Measurements from ENCODE around the gene SLC1A5. TPM values are rescaled to one million over a fixed set of nuclear protein-coding genes. Genes with fewer than 3 reads are reported as not detected.

SLC1A5 gene
- total RNA-seq, 4 donors from 2014 or later = 19.8 to 104 (median 91.4) TPM

GRCh38 chr19:46746281-46747057 is 41.9 kb downstream of the SLC1A5 start, which contains the start of gene STRN4:
Gene STRN4, minus strand, starts transcription at chr19:46746450. Its CDS starts 20 bp downstream, at chr19:46746430.
- peaks cover 11 to 34% (median 19%) of the 10 kb centered on the region in 4 donors for H3K4me1 ChIP-seq
- H3K27ac ChIP-seq = peak within 1 kb of the TSS; percentile 88 to 96 (median 94)
- in situ Hi-C loops (cut with MboI; ENCODE audit: low pct_ligation_motif_present in 1 of 4, low pct_unique_long_range_greater_than_20kb in 1 of 4, low sequenced_read_pairs in 3 of 4) (no loop called here), intact Hi-C loops (cut with DNase I; ENCODE audit: low total_unique reads) (loop anchor here (5.0 kb wide), 2 partner anchors 44 to 144 kb away; partner anchors contain the start of gene CALM3)
- WGBS, 2 donors (ENCODE audit: low coverage in 1 of 2) = 2% methylated on average over 31 of the region's 74 CpGs; no CpG with 5 or more reads in 1 of the 2 donors
- TF ChIP-seq CTCF (IDR thresholded peaks at IDR 0.05) (no peak), POLR2AphosphoS5 (IDR thresholded peaks at IDR 0.05) (no peak), POLR2A (IDR thresholded peaks at IDR 0.05) (no peak), EP300 (IDR thresholded peaks at IDR 0.05; ENCODE audit: low read depth) (no peak)
- H3K9me3 ChIP-seq = no peaks in the 10 kb centered on the region
- H3K36me3 ChIP-seq = no peaks in the 10 kb centered on the region
- H3K4me3 ChIP-seq = peak within 1 kb of the TSS; percentile 92 to 100 (median 96)
- peak; percentile 57 for DNase-seq
- H3K27me3 ChIP-seq = no peaks in the 10 kb centered on the region

GRCh38 chr19:46745521-46746280 is 42.7 kb downstream of the SLC1A5 start, which contains the start of gene FKRP:
Gene FKRP, plus strand, starts transcription at chr19:46746057. Its CDS starts 9,394 bp downstream, at chr19:46755451.
- no peaks in the 10 kb centered on the region for H3K27me3 ChIP-seq
- DNase-seq = no peak
- no peaks in the 10 kb centered on the region for H3K36me3 ChIP-seq
- WGBS, 2 donors (ENCODE audit: low coverage in 1 of 2) = 1% methylated on average over 53 of the region's 68 CpGs; no CpG with 5 or more reads in 1 of the 2 donors
- peak within 1 kb of the TSS; percentile 88 to 96 (median 94) for H3K27ac ChIP-seq
- TF ChIP-seq CTCF (IDR thresholded peaks at IDR 0.05) (no peak), POLR2A (IDR thresholded peaks at IDR 0.05) (no peak), POLR2AphosphoS5 (IDR thresholded peaks at IDR 0.05) (no peak), EP300 (IDR thresholded peaks at IDR 0.05; ENCODE audit: low read depth) (no peak)
- H3K9me3 ChIP-seq = no peaks in the 10 kb centered on the region
- in situ Hi-C loops (cut with MboI; ENCODE audit: low pct_ligation_motif_present in 1 of 4, low pct_unique_long_range_greater_than_20kb in 1 of 4, low sequenced_read_pairs in 3 of 4) (no loop called here), intact Hi-C loops (cut with DNase I; ENCODE audit: low total_unique reads) (loop anchor here (5.0 kb wide), 2 partner anchors 43 to 143 kb away; partner anchors contain the start of gene CALM3)
- H3K4me3 ChIP-seq = peak within 1 kb of the TSS; percentile 92 to 100 (median 96)
- H3K4me1 ChIP-seq = peaks cover 11 to 34% (median 19%) of the 10 kb centered on the region in 4 donors

GRCh38 chr19:46745030-46745429 is 43.4 kb downstream of the SLC1A5 start:
- no peaks in the 10 kb centered on the region for H3K9me3 ChIP-seq
- peak overlapping the region in 3 of 4 donors; percentile 93 to 96 (median 94) for H3K27ac ChIP-seq
- in situ Hi-C loops (cut with MboI; ENCODE audit: low pct_ligation_motif_present in 1 of 4, low pct_unique_long_range_greater_than_20kb in 1 of 4, low sequenced_read_pairs in 3 of 4) (no loop called here), intact Hi-C loops (cut with DNase I; ENCODE audit: low total_unique reads) (loop anchor here (5.0 kb wide), 2 partner anchors 43 to 143 kb away; partner anchors contain the start of gene CALM3)
- H3K4me3 ChIP-seq = peak overlapping the region; percentile 85 to 100 (median 96)
- no peak for DNase-seq
- H3K4me1 ChIP-seq = peaks cover 11 to 34% (median 19%) of the 10 kb centered on the region in 4 donors
- no peaks in the 10 kb centered on the region for H3K36me3 ChIP-seq
- no peaks in the 10 kb centered on the region for H3K27me3 ChIP-seq
- WGBS, 2 donors (ENCODE audit: low coverage in 1 of 2) = 20 to 23% methylated on average over 1 to 8 of the region's 8 CpGs
- TF ChIP-seq EP300 (IDR thresholded peaks at IDR 0.05; ENCODE audit: low read depth) = no peak
- TF ChIP-seq POLR2AphosphoS5 (IDR thresholded peaks at IDR 0.05) = no peak
- no peak for TF ChIP-seq CTCF (IDR thresholded peaks at IDR 0.05)
- no peak for TF ChIP-seq POLR2A (IDR thresholded peaks at IDR 0.05)
